NCI-H1694 (cell line): Measurements from ENCODE around the gene NMRK1.

Source experiments
- DNase-seq: peaks from one replicate; lab custom pipeline; 2025; lab: John Stamatoyannopoulos, UW

The NMRK1 gene

GRCh38 chr9:75087824-75088645 is at the start of gene NMRK1, which contains the start of gene OSTF1:
Gene NMRK1 (minus strand): TSS chr9:75088155. CDS start chr9:75083115, 5,040 bp downstream.
Gene OSTF1 (plus strand): TSS chr9:75088514. CDS start chr9:75088693, 179 bp downstream.
- peak; percentile 40 for DNase-seq

GRCh38 chr9:75134495-75134894 is 46.5 kb upstream of the NMRK1 start:
- DNase-seq = no peak

GRCh38 chr9:75133396-75133795 is 45.4 kb upstream of the NMRK1 start:
- no peak for DNase-seq

GRCh38 chr9:75132244-75132643 is 44.3 kb upstream of the NMRK1 start:
- no peak for DNase-seq

- no peak for DNase-seq
Observed at GRCh38 chr9:75131700-75132099, 43.7 kb upstream of the NMRK1 start.

- no peak for DNase-seq
Observed at GRCh38 chr9:75130621-75131230, 42.8 kb upstream of the NMRK1 start.

GRCh38 chr9:75130172-75130571 is 42.2 kb upstream of the NMRK1 start:
- no peak for DNase-seq

- no peak for DNase-seq
Observed at GRCh38 chr9:75128535-75128934, 40.6 kb upstream of the NMRK1 start.

GRCh38 chr9:75123696-75124095 is 35.7 kb upstream of the NMRK1 start:
- DNase-seq = no peak

- DNase-seq = no peak
Observed at GRCh38 chr9:75121914-75122558, 34.1 kb upstream of the NMRK1 start.

- no peak for DNase-seq
Observed at GRCh38 chr9:75120686-75121085, 32.7 kb upstream of the NMRK1 start.

- DNase-seq = no peak
Observed at GRCh38 chr9:75117564-75117963, 29.6 kb upstream of the NMRK1 start.

- no peak for DNase-seq
Observed at GRCh38 chr9:75116306-75116705, 28.4 kb upstream of the NMRK1 start.

GRCh38 chr9:75112789-75113188 is 24.8 kb upstream of the NMRK1 start:
- no peak for DNase-seq

- DNase-seq = no peak
Observed at GRCh38 chr9:75111019-75111622, 23.2 kb upstream of the NMRK1 start.

- DNase-seq = no peak
Observed at GRCh38 chr9:75109210-75109839, 21.4 kb upstream of the NMRK1 start.

GRCh38 chr9:75108571-75108970 is 20.6 kb upstream of the NMRK1 start:
- DNase-seq = no peak

- DNase-seq = no peak
Observed at GRCh38 chr9:75106857-75107256, 18.9 kb upstream of the NMRK1 start.

- no peak for DNase-seq
Observed at GRCh38 chr9:75105841-75106240, 17.9 kb upstream of the NMRK1 start.

GRCh38 chr9:75105019-75105540 is 17.1 kb upstream of the NMRK1 start:
- no peak for DNase-seq

- no peak for DNase-seq
Observed at GRCh38 chr9:75104607-75105006, 16.7 kb upstream of the NMRK1 start.
